ENCODE measurements around the gene TNFRSF25.

Gene TNFRSF25

DNA sequence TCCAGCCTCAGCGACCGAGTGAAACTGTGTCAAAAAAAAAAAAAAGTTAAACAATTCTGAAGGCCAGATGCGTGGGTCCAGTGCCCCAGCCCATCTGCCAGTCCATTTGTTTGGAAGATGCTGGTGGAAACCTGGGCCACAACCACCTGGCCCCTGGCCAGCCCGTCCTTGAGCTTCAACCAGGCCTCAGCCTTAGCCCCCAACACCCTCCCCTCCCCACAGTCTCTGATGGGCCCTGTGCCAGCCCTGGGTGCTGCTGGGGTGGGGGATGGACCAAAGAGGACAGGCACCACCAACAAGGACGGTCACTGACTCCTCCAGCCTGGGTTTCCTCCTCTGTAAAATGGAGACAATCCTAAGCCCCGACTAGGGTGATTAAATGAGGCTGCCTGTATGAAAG lies 45.1 kb upstream of the TNFRSF25 start:
- no peak for DNase-seq (ENCODE audit: low read depth)
- TF ChIP-seq, protein P1, sequence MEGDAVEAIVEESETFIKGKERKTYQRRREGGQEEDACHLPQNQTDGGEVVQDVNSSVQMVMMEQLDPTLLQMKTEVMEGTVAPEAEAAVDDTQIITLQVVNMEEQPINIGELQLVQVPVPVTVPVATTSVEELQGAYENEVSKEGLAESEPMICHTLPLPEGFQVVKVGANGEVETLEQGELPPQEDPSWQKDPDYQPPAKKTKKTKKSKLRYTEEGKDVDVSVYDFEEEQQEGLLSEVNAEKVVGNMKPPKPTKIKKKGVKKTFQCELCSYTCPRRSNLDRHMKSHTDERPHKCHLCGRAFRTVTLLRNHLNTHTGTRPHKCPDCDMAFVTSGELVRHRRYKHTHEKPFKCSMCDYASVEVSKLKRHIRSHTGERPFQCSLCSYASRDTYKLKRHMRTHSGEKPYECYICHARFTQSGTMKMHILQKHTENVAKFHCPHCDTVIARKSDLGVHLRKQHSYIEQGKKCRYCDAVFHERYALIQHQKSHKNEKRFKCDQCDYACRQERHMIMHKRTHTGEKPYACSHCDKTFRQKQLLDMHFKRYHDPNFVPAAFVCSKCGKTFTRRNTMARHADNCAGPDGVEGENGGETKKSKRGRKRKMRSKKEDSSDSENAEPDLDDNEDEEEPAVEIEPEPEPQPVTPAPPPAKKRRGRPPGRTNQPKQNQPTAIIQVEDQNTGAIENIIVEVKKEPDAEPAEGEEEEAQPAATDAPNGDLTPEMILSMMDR (IDR thresholded peaks at IDR 0.05; ENCODE audit: control insufficient read depth, insufficient read depth, low read depth, low read length, missing control alignments), result no peak
- H3K4me3 ChIP-seq (ENCODE audit: control insufficient read depth, low read depth, low read length), result no peak overlapping the region

DNA sequence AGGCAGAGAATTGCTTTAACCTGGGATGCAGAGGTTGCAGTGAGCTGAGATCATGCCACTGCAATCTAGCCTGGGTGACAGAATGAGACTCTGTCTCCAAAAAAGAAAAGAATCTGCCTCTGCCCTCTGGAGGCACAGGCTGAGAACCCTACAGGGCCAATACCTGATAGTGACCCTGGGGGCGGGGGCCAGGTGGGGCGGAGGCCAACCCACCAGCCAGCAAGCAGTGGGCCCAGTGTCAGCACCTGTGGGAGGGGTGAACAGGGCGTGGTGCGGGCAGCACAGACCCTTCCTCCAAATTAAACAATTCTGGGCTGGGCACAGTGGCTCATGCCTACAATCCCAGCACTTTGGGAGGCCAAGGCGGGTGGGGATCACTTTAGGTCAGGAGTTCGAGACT lies 44.5 kb upstream of the TNFRSF25 start:
- DNase-seq (ENCODE audit: low read depth), result no peak
- no peak overlapping the region for H3K4me3 ChIP-seq (ENCODE audit: control insufficient read depth, low read depth, low read length)
- TF ChIP-seq, protein P1 (IDR thresholded peaks at IDR 0.05; ENCODE audit: control insufficient read depth, insufficient read depth, low read depth, low read length, missing control alignments), result no peak

DNA sequence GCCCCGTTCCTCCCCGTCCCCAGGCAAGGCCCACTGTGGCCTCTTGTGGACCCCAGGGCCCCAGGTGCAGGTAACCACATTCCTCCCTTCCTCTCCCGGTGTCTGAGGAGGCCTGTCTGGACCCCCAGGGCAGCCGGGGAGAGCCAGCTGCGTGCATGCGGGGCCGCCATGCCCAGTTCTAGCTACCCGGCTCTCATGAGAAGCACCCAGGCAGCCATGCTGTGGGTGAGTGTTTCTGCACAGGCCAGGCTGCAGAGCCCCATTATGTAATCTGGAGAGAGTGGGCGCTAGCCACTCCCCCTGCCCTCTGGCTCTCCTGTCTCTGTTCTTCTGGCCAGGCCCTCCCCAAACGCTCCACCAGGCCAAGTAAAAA lies 43.9 kb upstream of the TNFRSF25 start:
- no peak for DNase-seq (ENCODE audit: low read depth)
- TF ChIP-seq, protein P1 (IDR thresholded peaks at IDR 0.05; ENCODE audit: control insufficient read depth, insufficient read depth, low read depth, low read length, missing control alignments), result no peak
- no peak overlapping the region for H3K4me3 ChIP-seq (ENCODE audit: control insufficient read depth, low read depth, low read length)

DNA sequence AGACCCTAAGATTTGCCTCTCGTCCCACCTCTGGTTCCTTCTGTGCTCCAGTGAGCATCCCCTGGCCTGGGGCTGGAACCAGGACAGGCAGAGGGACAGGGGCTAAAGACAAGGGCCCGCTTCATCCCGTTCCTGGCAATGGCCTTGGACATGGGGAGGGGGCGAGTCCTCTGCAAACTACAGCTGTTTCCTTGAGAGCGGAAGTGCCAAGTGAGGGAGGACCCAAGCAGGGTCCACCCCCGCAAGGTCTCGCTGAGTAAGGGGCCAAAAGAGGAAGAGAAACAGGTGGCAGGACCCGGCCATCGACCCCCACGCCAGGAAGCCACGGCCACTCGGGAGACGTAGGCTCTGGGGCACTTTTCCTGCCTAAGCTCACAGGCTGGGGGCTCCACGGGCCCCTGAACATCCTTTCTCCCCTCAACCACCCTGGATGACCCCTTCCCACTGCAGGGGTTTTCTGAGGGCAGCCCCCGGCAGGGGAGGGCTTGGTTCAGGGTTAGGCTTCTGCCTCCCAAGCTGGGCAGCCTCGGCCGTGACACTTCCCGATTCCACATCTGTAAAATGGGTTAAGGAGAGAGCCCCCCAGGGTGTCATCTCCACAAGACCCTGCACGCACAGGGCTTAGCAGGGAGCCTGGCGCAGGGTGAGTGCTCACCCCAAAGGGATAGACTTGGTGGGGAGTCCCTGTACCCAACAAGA lies 43.4 kb upstream of the TNFRSF25 start:
- H3K4me3 ChIP-seq (ENCODE audit: control insufficient read depth, low read depth, low read length), result no peak overlapping the region
- TF ChIP-seq, protein P1 (IDR thresholded peaks at IDR 0.05; ENCODE audit: control insufficient read depth, insufficient read depth, low read depth, low read length, missing control alignments), result no peak
- no peak for DNase-seq (ENCODE audit: low read depth)

DNA sequence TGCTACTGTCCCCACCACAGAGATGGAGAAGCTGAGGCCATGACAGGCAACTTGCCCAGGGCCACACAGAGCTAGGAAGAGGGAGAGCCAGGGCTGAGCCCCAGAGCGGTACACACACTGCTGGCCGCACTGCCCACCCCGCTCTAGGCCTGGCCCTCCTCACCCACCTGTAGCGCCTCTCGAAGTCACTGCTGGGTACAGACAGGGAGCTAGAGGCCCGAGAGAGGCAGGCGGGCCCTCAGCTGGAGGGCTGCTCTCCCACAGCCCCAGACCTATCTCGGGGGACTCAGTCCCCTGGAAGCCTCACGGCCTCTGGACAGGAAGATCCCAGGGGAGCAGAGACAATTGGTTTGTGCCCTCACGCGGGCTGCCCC lies 42.8 kb upstream of the TNFRSF25 start:
- DNase-seq (ENCODE audit: low read depth), result no peak
- no peak overlapping the region for H3K4me3 ChIP-seq (ENCODE audit: control insufficient read depth, low read depth, low read length)
- TF ChIP-seq, protein P1 (IDR thresholded peaks at IDR 0.05; ENCODE audit: control insufficient read depth, insufficient read depth, low read depth, low read length, missing control alignments), result no peak

DNA sequence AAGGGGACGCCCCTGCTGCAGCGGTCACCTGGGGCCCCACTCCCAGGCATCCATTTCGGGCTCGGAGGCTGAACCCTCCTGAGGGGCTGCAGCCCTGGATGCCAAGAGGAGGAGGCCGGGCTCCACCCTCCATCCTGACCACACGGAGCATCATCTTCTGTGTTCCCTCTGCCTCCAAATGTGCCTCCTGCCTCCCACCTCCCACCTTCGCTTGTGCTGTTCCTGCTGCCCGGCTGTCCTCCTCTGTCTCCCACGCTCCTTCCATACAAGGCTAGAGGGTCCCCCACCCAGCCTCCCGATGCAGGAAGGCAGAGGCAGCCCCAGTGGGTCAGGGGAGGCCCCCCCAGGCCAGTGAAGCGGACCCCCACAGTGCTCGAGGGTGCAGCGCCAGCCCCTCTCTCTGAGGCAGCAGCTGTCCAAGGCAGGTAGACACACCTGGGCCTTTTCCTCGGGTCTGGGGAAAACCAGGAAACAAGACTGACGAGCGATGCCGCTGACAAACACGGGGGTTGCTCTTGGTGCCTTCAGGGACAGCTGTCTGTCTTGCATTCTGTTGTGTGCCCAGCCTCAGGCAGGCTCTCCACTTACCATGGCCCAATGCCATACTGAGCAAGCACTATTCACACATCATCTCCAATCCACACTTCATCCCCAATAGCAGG lies 42.3 kb upstream of the TNFRSF25 start:
- TF ChIP-seq, protein P1 (IDR thresholded peaks at IDR 0.05; ENCODE audit: control insufficient read depth, insufficient read depth, low read depth, low read length, missing control alignments), result no peak
- no peak for DNase-seq (ENCODE audit: low read depth)
- no peak overlapping the region for H3K4me3 ChIP-seq (ENCODE audit: control insufficient read depth, low read depth, low read length)

All from AG09309 (cell line).